Measurements from ENCODE around the gene KMT2C. TPM values are rescaled to one million over a fixed set of nuclear protein-coding genes. Genes with fewer than 3 reads are reported as not detected.
"Not testable (repeated sequence)": the region's sequence is repeated elsewhere in the genome, so short reads cannot be mapped to it uniquely, and the experiment has no call there.

The KMT2C gene
- total RNA-seq, 2 experiments from 2014 or later: 66.7 to 74.0 TPM

DNA sequence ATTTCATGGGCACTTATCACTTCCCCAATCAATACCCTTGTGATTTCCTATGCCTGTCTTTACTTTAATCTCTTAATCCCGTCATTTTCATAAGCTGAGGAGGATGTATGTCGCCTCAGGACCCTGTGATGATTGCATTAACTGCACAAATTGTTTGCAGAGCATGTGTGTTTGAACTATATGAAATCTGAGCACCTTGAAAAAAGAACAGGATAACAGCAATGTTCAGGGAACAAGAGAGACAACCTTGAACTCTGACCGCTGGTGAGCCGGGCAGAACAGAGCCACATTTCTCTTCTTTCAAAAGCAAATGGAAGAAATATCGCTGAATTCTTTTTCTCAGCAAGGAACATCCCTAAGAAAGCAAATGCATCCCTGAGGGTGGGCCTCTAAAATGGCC, 84.1 kb downstream of the KMT2C start:
- peaks cover 11% of the 10 kb centered on the region for H3K9me3 Mint-ChIP-seq
- H3K4me1 Mint-ChIP-seq, H3K27ac Mint-ChIP-seq, H3K27me3 Mint-ChIP-seq, DNase-seq, POLR2A ChIA-PET, H3K4me3 Mint-ChIP-seq: not testable (repeated sequence)
- peaks cover 70% of the 10 kb centered on the region for H3K36me3 Mint-ChIP-seq (ENCODE audit: low read depth)
- CTCF ChIA-PET: interaction anchor here (1.6 kb wide), 1 partner anchor 10 kb away, joined by 4 read pairs; no protein-coding TSS in a partner anchor

DNA sequence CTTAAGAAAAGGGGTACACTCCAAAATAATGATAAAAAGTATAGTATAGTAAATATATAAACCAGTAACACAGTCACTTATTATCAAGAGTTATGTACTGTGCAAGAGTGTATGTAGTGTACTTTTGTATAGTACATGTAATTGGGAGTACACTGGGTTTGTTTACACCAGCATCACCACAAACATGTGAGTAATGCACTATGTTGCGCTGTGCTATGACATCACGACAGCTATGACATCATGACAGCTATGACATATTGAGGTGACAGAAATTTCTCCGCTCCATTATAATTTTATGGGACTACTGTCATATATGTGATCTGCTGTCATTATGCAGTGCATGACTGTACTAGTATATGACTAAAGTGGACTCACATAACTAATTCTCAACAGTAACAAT, 84.6 kb downstream of the KMT2C start:
- H3K36me3 Mint-ChIP-seq (ENCODE audit: low read depth): peaks cover 71% of the 10 kb centered on the region
- CTCF ChIA-PET: interaction anchor here (1.6 kb wide), 1 partner anchor 10 kb away, joined by 4 read pairs; no protein-coding TSS in a partner anchor
- H3K27ac Mint-ChIP-seq: no peak overlapping the region
- no peak overlapping the region for H3K4me3 Mint-ChIP-seq
- H3K4me1 Mint-ChIP-seq: peaks cover 3% of the 10 kb centered on the region
- H3K27me3 Mint-ChIP-seq: no peaks in the 10 kb centered on the region
- H3K9me3 Mint-ChIP-seq: peaks cover 11% of the 10 kb centered on the region
- no peak for DNase-seq
- POLR2A ChIA-PET: no interaction called here

DNA sequence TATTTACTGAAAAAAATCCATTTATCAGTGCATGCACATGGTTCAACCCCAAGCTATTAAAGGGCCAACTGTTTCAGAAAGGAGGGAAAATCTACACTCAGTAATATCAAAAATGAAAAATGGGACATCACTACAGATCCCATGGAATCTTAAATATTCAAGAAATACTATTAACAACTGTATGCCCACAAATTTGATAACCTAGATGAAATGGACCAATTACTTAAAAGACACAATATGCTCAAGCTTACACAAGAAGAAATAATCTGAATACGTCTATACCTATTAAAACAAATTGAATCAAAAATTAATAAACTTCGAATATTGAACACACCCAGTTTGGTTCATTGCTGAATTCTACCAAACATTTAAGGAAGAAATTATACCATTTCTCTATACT, 87.9 kb downstream of the KMT2C start:
- no peak for DNase-seq
- Mint-ChIP-seq H3K4me1 (peaks cover 3% of the 10 kb centered on the region), H3K36me3 (ENCODE audit: low read depth) (peaks cover 49% of the 10 kb centered on the region), H3K4me3 (no peak overlapping the region), H3K27me3 (no peaks in the 10 kb centered on the region), H3K27ac (no peak overlapping the region), H3K9me3 (peaks cover 11% of the 10 kb centered on the region)
- CTCF ChIA-PET: no interaction called here
- POLR2A ChIA-PET: no interaction called here

DNA sequence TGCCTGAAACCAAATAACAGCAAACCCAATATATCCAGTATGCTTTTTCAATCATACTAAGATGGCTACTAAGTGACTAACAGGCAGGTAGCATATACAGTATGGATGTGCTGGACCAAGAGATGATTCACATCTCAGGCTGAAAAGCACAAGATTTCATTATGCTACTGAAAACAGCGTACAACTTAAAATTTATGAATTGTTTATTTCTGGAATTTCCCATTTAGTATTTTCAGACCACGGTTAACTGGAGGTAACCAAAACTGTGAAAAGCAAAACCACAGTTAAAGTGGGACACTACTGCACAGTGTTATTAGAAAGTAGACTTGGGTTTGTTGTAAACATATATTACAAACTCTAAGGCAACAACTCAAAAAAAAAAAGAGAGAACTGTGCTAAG, 91.5 kb downstream of the KMT2C start:
- CTCF ChIA-PET: no interaction called here

DNA sequence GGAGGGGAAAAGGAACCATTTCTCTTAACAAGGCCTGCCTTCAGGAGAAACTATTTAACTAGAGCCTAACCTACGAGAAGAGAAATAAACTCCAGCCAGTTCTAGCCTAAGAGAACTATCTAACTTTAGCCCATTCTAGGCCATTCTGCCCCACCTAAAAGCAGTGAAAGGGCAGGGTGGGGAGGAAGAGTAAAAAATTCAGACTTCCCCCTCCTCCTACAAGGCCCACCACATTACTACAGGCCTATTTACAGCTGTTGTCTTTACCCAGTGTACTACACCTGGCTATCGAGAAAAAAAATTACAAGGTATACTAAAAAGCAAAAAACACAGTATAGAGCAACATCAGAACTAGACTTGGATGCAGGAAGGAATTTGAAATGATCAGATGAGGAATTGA, 93.0 kb downstream of the KMT2C start:
- peaks cover 4% of the 10 kb centered on the region for H3K4me1 Mint-ChIP-seq
- DNase-seq: no peak
- CTCF ChIA-PET: no interaction called here
- no peaks in the 10 kb centered on the region for H3K27me3 Mint-ChIP-seq
- POLR2A ChIA-PET: no interaction called here
- peaks cover 2% of the 10 kb centered on the region for H3K9me3 Mint-ChIP-seq
- no peak overlapping the region for H3K4me3 Mint-ChIP-seq
- no peak overlapping the region for H3K27ac Mint-ChIP-seq
- H3K36me3 Mint-ChIP-seq (ENCODE audit: low read depth): peaks cover 15% of the 10 kb centered on the region

More for the DNA sequence above, 91.5 kb downstream of the KMT2C start:
- Mint-ChIP-seq H3K4me1 (peaks cover 4% of the 10 kb centered on the region), H3K9me3 (peaks cover 11% of the 10 kb centered on the region), H3K27me3 (no peaks in the 10 kb centered on the region), H3K27ac (no peak overlapping the region), H3K4me3 (no peak overlapping the region), H3K36me3 (ENCODE audit: low read depth) (peaks cover 26% of the 10 kb centered on the region)
- POLR2A ChIA-PET: no interaction called here
- DNase-seq: no peak

DNA sequence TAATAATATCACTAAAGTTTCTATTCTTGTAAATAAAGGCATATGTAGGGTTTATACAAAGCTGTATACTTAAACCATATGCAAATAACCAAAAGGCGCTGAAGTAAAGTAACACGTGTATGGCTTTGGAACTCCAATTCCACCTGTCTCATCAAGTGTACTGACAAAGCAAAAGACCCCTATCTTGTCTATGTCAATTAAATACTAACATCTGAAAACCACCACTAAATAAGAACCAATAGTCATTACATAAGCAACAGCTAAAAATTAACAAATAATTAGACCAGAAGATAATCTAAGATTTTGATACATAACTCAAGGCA, 93.9 kb downstream of the KMT2C start:
- POLR2A ChIA-PET: no interaction called here
- Mint-ChIP-seq H3K27ac (no peak overlapping the region), H3K4me1 (peaks cover 11% of the 10 kb centered on the region)

DNA sequence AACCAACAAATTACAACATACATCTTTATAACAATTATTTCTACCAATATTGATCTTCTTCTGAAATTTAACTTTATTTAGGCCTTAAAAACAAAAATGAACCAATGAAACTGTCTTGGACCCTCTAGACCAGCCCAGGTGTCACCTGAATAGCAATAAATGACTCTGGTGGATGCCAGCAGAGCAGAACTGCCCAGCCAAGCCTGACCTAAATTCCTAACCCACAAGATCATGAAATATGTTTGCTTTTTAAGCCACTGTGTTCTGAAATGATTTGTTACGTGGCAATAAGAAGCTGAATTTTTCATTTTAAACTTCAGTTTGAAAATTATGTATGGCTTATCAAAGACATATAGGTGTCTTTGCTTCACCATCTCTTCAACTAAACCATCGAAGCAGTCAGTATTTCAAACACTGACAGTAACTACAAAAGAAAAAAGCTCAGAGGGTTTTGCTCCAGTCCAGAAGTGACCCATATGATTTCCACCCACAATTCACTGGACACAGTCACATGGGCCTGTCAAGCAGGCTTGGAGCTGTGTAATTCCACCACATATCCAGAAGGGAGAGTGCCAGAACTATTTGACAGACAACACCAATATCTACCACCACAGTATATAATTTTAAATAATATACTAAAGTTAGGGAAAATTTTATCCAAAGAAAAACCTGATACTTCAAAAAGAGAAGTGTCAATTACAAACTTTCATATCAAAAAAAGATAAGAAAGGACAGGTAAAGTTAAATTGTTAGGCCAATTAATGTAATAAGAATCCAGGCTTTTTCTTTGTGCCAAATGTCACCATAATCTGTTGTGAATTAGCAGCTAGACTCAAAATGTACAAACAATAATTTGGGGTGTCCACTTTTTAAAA, 94.5 kb downstream of the KMT2C start:
- H3K9me3 Mint-ChIP-seq: no peaks in the 10 kb centered on the region
- no peak overlapping the region for H3K4me3 Mint-ChIP-seq
- H3K4me1 Mint-ChIP-seq: peaks cover 17% of the 10 kb centered on the region
- H3K27me3 Mint-ChIP-seq: no peaks in the 10 kb centered on the region
- ChIA-PET POLR2A (no interaction called here), CTCF (interaction anchor here (1.8 kb wide), 1 partner anchor 10 kb away, joined by 4 read pairs; no protein-coding TSS in a partner anchor)
- no peak for DNase-seq
- peaks cover 7% of the 10 kb centered on the region for H3K36me3 Mint-ChIP-seq (ENCODE audit: low read depth)
- no peak overlapping the region for H3K27ac Mint-ChIP-seq

More for the DNA sequence above, 93.9 kb downstream of the KMT2C start:
- H3K27me3 Mint-ChIP-seq: no peaks in the 10 kb centered on the region
- H3K36me3 Mint-ChIP-seq (ENCODE audit: low read depth): peaks cover 9% of the 10 kb centered on the region
- CTCF ChIA-PET: interaction anchor here (1.8 kb wide), 1 partner anchor 9 kb away, joined by 4 read pairs; no protein-coding TSS in a partner anchor
- no peak for DNase-seq
- no peaks in the 10 kb centered on the region for H3K9me3 Mint-ChIP-seq
- H3K4me3 Mint-ChIP-seq: no peak overlapping the region

DNA sequence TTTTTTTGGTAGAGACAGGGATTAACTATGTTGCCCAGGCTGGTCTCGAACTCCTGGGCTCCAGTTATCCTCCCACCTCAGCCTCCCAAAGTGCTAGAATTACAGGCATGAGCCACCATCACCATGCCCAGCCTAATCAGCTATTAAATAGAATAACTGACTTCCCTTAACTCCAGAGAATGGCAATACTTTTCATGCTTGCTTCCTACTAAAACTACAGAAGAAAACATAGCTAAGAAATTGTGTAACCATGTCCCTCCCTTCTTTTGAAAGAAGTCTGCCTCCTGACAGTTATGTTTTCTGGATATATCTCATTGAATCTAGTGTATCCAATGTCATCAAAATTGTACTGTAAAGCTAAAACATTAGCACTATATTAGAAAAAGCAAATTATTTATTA, 95.6 kb downstream of the KMT2C start:
- Mint-ChIP-seq H3K4me3 (no peak overlapping the region), H3K36me3 (ENCODE audit: low read depth) (peaks cover 3% of the 10 kb centered on the region), H3K27ac (no peak overlapping the region), H3K9me3 (no peaks in the 10 kb centered on the region), H3K27me3 (no peaks in the 10 kb centered on the region), H3K4me1 (peaks cover 28% of the 10 kb centered on the region)
- ChIA-PET POLR2A (no interaction called here), CTCF (interaction anchor here (0.6 to 1.0 kb wide), 2 partner anchors 9 to 75 kb away, joined by 3 to 4 read pairs; no protein-coding TSS in a partner anchor)
- no peak for DNase-seq

DNA sequence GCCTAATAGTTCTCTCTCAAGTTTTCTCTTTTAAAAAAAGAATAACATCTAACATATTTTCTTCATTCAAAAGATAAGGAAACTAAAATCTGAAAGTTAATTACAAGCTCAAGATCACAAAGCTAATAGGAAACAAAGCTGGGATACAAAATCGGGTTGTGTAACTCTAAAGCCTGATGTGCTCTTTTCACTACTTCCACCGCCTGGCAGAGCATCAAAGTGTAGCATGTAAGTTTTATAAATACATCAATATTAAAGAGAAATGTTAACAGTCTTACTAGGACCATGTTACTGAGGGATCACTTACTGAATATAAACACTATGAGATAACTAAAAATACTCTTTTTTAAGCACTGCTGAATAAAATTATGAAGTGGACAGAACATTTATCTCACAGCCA, 97.2 kb downstream of the KMT2C start:
- ChIA-PET POLR2A (no interaction called here), CTCF (interaction anchor here (0.5 kb wide), 1 partner anchor 319 kb away, joined by 3 read pairs; no protein-coding TSS in a partner anchor)
- H3K4me3 Mint-ChIP-seq: no peak overlapping the region
- DNase-seq: no peak
- H3K27ac Mint-ChIP-seq: no peak overlapping the region
- H3K4me1 Mint-ChIP-seq: peaks cover 31% of the 10 kb centered on the region
- H3K36me3 Mint-ChIP-seq (ENCODE audit: low read depth): peaks cover 1% of the 10 kb centered on the region
- no peaks in the 10 kb centered on the region for H3K27me3 Mint-ChIP-seq
- H3K9me3 Mint-ChIP-seq: no peaks in the 10 kb centered on the region

DNA sequence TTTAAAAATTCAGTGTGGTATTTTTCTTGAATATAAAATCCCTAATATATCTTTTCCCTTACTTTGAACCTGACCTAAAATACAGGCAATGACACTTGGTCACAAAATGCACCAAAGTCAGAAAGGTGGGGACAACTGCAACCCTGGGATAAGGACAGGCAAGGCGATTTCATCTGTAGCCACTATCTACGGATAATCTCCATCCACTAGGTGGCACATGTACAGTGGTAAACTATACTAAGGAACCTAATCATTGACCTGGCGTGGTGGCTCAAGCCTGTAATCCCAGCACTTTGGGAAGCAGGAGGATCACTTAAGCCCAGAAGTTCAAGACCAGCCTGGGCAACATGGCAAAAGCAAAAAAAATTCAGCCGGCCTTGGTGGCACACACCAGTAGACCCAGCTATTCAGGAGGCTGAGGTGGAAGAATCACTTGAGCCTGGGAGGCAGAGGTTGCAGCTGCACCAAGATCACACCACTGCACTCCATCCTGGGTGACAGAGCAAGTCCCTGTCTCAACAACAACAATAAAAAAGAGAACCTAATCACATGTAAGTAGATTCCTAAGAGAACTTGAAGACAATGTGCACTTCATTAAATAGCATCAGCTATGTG, 98.9 kb downstream of the KMT2C start:
- POLR2A ChIA-PET: no interaction called here
- no peaks in the 10 kb centered on the region for H3K9me3 Mint-ChIP-seq
- peak; percentile 33 for DNase-seq
- no peaks in the 10 kb centered on the region for H3K27me3 Mint-ChIP-seq
- peaks cover 29% of the 10 kb centered on the region for H3K4me1 Mint-ChIP-seq
- peak overlapping the region; percentile 88 for H3K27ac Mint-ChIP-seq
- peaks cover 3% of the 10 kb centered on the region for H3K36me3 Mint-ChIP-seq (ENCODE audit: low read depth)
- peak overlapping the region; percentile 75 for H3K4me3 Mint-ChIP-seq
- CTCF ChIA-PET: interaction anchor here (0.6 to 0.9 kb wide), 3 partner anchors 12 to 267 kb away, joined by 3 to 5 read pairs (median 5); no protein-coding TSS in a partner anchor

DNA sequence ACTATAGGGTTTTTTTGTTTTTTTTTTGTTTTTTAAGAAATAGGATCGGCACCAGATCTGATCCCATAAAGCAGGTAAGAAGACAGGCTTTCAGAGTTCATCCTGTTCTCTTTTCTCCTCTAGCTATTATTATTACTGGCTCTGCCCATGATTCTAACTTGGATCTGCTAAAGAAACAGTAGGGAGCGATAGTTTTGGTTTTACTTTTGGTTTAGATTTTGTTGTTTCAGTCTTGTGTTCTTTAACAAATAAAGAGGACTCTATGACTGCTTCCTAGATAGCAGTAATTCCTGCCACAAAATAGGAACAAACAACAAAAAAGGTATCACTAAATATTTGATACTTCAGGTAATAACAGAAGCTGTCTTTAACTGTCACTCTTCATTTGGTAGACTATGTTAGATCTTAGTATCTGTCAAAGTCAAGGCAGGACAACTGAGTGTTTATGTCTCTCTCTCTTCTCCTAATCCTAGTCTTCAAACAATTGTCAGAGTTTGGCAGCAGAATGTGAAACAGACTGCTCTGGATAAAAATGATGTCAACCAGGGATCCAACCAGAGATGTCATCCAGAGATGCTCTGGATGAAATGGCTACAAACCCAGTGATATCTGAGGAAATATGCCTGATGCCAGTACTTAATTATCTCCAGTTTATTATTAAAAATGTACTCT, 99.8 kb downstream of the KMT2C start:
- Mint-ChIP-seq H3K9me3 (no peaks in the 10 kb centered on the region), H3K36me3 (ENCODE audit: low read depth) (peaks cover 3% of the 10 kb centered on the region), H3K4me1 (peaks cover 28% of the 10 kb centered on the region), H3K27ac (peak overlapping the region; percentile 88), H3K4me3 (peak overlapping the region; percentile 75), H3K27me3 (no peaks in the 10 kb centered on the region)
- CTCF ChIA-PET: interaction anchor here (0.6 kb wide), 1 partner anchor 85 kb away, joined by 3 read pairs; no protein-coding TSS in a partner anchor
- no peak for DNase-seq
- POLR2A ChIA-PET: no interaction called here

DNA sequence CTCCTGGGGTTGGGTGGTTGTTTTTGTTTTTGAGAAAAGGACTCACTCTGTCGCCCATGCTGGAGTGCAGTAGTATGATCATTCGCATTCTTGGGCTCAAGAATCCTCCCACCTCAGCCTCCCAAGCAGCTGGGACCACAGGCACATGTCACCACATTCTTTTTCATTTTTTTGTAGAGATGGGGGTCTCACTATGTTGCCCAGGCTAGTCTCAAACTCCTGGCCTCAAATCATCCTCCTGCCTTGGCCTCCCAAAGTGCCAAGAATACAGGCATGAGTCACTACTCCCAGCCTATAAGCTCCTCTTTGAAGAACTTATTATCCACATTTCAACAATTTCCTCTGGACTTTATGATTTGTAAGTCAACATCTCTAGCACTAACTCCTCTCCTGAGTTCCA, 102.7 kb downstream of the KMT2C start:
- no peak for DNase-seq
- H3K27ac Mint-ChIP-seq: no peak overlapping the region
- H3K4me1 Mint-ChIP-seq: peaks cover 28% of the 10 kb centered on the region
- peaks cover 19% of the 10 kb centered on the region for H3K36me3 Mint-ChIP-seq (ENCODE audit: low read depth)
- no peaks in the 10 kb centered on the region for H3K27me3 Mint-ChIP-seq
- POLR2A ChIA-PET: no interaction called here
- H3K9me3 Mint-ChIP-seq: no peaks in the 10 kb centered on the region
- CTCF ChIA-PET: no interaction called here
- H3K4me3 Mint-ChIP-seq: no peak overlapping the region

DNA sequence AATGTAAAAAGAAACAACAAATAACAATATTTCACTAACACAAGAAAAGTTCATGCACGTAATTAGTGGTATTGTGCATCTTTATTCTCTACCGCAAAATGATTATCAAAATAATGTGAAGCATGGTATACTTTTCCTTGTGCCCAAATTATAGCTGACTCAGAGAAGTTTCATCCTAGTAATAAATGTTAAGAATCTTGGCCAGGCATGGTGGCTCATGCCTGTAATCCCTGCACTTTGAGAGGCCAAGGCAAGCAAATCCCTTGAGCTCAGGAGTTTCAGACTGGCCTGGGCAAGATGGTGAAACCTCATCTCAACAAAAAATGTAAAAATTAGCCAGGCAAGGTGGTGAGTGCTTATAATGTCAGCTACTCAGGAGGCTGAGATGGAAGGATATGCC, 105.0 kb downstream of the KMT2C start:
- no peak for DNase-seq
- Mint-ChIP-seq H3K4me3 (no peak overlapping the region), H3K27me3 (no peaks in the 10 kb centered on the region), H3K4me1 (peaks cover 11% of the 10 kb centered on the region), H3K36me3 (ENCODE audit: low read depth) (peaks cover 21% of the 10 kb centered on the region), H3K9me3 (no peaks in the 10 kb centered on the region), H3K27ac (no peak overlapping the region)
- ChIA-PET CTCF (interaction anchor here (0.6 kb wide), 1 partner anchor 131 kb away, joined by 4 read pairs; no protein-coding TSS in a partner anchor), POLR2A (interaction anchor here (0.6 kb wide), 1 partner anchor 125 kb away, joined by 3 read pairs; no protein-coding TSS in a partner anchor)
